Thoracic aorta (tissue), 2 donors: ENCODE measurements around the gene TJP3. TPM values are rescaled to one million over a fixed set of nuclear protein-coding genes. Genes with fewer than 3 reads are reported as not detected.

Experiments used
- ATAC-seq: fragments of 150-250 bp; one replicate; pipeline ENCODE4 v1.8.0; 2017; ENCODE audit warnings: low read depth; ENCODE audit not compliant: insufficient number of reproducible peaks, low FRiP score
- DNase-seq: peaks from one replicate; pipeline ENCODE4 v3.0.0-alpha.2; 2020; ENCODE audit warnings: low spot score
- H3K27ac ChIP-seq, 2 donors: fragments of 200-600 bp; sonication (generic); 1 replicate in 1 of 2; 2 replicates in 1 of 2; pipeline ENCODE4 v1.5.1; 2016; ENCODE audit warnings: mild to moderate bottlenecking in 2 of 2, moderate library complexity in 2 of 2
- H3K27me3 ChIP-seq: fragments of 200-600 bp; sonication (generic); replicated peaks from 2 replicates; pipeline ENCODE4 v1.6.0; 2016; ENCODE audit warnings: mild to moderate bottlenecking; ENCODE audit not compliant: insufficient read depth
- H3K36me3 ChIP-seq: fragments of 200-600 bp; sonication (generic); one replicate; pipeline ENCODE4 v1.5.1; 2016
- H3K4me1 ChIP-seq, 2 donors: fragments of 200-600 bp; sonication (generic); 1 replicate in 1 of 2; 2 replicates in 1 of 2; pipeline versions ENCODE4 v1.5.1 to v1.6.0; 2016; ENCODE audit warnings: low read depth in 2 of 2, mild to moderate bottlenecking in 1 of 2; ENCODE audit not compliant: control insufficient read depth in 1 of 2
- H3K4me3 ChIP-seq: fragments of 200-600 bp; sonication (generic); 2 replicates; pipeline ENCODE4 v1.5.1; 2016; ENCODE audit warnings: mild to moderate bottlenecking
- H3K9me3 ChIP-seq: fragments of 200-600 bp; sonication (generic); 2 replicates; pipeline ENCODE4 v1.5.1; 2016
- total RNA-seq, 2 donors: library from RNA; depleted of rRNA; stranded (reverse); fragments of >200 nt; gene quantifications; one replicate each; pipeline versions ENCODE4 v1.1.0 to v1.2.3, GENCODE V29; 2016
- TF ChIP-seq, protein P1 (sequence below): fragments of 200-600 bp; sonication (generic); IDR thresholded peaks from one replicate; pipeline ENCODE4 v1.5.1; 2019; ENCODE audit warnings: antibody characterized with exemption

The TJP3 gene
- total RNA-seq, 2 donors from 2014 or later: 0.41 to 2.1 TPM

DNA sequence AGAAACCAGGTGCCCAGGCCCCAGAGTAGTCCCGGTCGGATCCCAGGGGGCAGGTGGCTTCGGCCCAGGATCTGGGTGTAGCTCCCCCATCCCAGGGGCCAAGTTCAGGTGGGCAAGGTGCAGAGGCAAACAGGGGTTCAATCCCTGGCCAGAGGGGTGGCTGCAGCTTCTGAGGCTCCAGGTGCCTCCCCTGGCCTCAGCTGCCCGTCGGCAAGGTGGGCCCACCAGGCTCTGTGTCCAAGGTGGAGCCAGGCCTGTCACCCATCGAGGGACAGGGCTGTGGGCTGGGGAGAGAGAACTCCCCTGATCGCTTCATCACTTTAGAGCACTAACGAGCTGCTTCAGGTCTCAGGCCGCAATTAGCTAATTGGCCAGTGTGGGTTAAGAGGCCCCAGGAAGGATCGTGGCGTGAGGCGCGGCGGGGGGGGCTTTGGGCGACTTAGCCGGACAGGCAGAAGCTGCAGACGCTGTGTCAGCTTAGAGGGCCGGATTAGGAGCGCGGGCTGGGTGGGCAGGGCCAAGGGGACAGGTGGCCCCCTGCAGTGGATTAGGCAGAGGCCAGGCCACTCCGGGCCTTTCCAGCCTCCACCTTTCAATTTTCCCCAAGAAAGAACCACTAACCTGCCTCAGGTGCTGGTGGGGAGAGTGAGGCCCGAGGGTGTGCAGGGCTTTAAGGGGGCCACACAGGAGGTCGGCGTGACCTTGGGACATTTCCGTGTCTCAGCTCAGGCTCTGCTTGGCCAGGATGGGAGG, 66.6 kb downstream of the TJP3 start:
- DNase-seq: no peak
- no peak for ATAC-seq
- Histone ChIP-seq H3K4me1 (no peaks in the 10 kb centered on the region), H3K27ac (no peak overlapping the region), H3K4me3 (no peak overlapping the region), H3K36me3 (no peaks in the 10 kb centered on the region), H3K9me3 (no peaks in the 10 kb centered on the region), H3K27me3 (no peaks in the 10 kb centered on the region)
- TF ChIP-seq, protein P1, sequence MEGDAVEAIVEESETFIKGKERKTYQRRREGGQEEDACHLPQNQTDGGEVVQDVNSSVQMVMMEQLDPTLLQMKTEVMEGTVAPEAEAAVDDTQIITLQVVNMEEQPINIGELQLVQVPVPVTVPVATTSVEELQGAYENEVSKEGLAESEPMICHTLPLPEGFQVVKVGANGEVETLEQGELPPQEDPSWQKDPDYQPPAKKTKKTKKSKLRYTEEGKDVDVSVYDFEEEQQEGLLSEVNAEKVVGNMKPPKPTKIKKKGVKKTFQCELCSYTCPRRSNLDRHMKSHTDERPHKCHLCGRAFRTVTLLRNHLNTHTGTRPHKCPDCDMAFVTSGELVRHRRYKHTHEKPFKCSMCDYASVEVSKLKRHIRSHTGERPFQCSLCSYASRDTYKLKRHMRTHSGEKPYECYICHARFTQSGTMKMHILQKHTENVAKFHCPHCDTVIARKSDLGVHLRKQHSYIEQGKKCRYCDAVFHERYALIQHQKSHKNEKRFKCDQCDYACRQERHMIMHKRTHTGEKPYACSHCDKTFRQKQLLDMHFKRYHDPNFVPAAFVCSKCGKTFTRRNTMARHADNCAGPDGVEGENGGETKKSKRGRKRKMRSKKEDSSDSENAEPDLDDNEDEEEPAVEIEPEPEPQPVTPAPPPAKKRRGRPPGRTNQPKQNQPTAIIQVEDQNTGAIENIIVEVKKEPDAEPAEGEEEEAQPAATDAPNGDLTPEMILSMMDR: no peak

DNA sequence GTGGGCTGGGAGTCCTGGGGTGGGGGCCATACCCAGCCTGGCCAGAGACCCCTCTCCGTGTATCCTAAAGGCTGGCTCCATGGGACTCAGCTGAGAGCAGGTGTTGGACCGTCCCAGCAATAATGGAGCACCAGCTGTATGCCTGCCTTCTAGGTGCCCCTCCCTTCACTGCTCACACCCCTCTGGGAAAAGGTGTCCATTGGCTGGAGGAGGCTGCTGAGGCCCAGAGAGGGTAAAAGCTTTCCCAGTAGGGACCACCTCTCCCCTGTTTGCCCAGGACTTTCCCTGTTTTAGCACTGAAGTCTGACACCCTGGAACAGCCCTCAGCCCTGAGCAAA, 67.2 kb downstream of the TJP3 start:
- Histone ChIP-seq H3K4me1 (no peaks in the 10 kb centered on the region), H3K9me3 (no peaks in the 10 kb centered on the region), H3K4me3 (no peak overlapping the region), H3K27ac (no peak overlapping the region), H3K36me3 (no peaks in the 10 kb centered on the region), H3K27me3 (no peaks in the 10 kb centered on the region)
- ATAC-seq (no peak), DNase-seq (no peak)
- TF ChIP-seq, protein P1: no peak

DNA sequence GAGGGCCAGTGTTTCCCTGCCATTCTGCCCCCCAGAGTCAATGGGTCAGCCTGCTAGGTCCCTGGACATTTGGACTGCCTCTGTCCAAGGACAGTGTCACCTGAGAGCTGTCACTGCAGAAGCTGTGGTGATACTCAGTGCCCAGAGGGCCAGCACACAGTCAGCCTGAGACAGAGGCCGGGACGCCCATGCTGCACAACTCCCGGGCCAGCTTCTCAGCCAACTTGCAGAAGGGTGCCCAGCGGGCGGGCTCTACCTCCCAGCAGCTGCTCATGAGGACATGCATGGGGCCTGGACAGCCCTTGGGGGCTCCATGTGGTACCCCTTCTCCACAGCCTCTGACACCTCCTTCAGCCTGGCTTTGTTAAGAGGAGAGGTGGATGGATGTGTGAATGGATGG, 67.6 kb downstream of the TJP3 start:
- H3K9me3 ChIP-seq: no peaks in the 10 kb centered on the region
- TF ChIP-seq, protein P1: no peak
- no peak overlapping the region for H3K4me3 ChIP-seq
- ATAC-seq (no peak), DNase-seq (no peak)
- no peaks in the 10 kb centered on the region for H3K36me3 ChIP-seq
- H3K4me1 ChIP-seq: no peaks in the 10 kb centered on the region
- no peaks in the 10 kb centered on the region for H3K27me3 ChIP-seq
- H3K27ac ChIP-seq: no peak overlapping the region

- H3K4me1 ChIP-seq: no peaks in the 10 kb centered on the region
- TF ChIP-seq, protein P1: no peak
- no peak overlapping the region for H3K4me3 ChIP-seq
- H3K9me3 ChIP-seq: peaks cover 5% of the 10 kb centered on the region
- H3K36me3 ChIP-seq: no peaks in the 10 kb centered on the region
- H3K27ac ChIP-seq: no peak overlapping the region
- H3K27me3 ChIP-seq: no peaks in the 10 kb centered on the region
- no peak for DNase-seq
- ATAC-seq: no peak
These were observed 68.4 kb downstream of the TJP3 start for GRCh38 chr19:3776479-3777040.

DNA sequence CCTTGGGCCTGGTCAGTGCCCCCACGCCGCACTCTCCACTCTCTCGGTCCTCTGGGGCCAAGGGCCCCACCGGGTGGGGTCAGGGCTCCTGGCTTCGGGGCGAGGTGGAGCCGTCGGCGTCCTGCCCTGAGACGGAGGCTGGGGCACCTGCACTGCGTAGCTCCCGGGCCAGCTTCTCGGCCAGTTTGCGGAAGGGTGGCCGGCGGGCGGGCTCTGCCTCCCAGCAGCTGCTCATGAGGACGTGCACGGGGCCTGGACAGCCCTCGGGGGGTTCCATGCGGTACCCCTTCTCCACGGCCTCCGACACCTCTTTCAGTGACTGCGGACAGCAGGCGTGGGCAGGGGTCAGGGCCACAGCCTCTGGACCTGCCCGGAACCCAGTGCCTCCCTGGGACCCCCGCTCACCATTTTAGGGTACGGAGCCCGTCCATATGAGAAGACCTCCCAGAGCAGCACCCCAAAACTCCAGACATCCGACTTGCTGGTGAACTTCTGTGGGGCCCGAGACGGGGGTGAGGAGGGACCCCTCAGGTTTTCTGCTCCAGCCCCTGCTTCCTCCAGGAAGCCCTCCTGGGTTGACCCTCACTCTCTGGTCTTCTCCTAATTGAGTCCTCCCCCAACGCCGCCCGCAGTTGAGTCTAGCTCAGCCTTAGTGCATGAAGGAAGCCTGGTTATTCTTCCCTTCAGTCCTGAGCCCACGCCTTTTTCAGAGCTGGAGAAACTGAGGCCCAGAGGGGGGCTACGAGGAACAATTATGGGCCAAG, 70.1 kb downstream of the TJP3 start:
- TF ChIP-seq, protein P1: no peak
- no peak for ATAC-seq
- peaks cover 16% of the 10 kb centered on the region for H3K9me3 ChIP-seq
- no peaks in the 10 kb centered on the region for H3K36me3 ChIP-seq
- H3K27me3 ChIP-seq: no peaks in the 10 kb centered on the region
- H3K27ac ChIP-seq: no peak overlapping the region
- no peaks in the 10 kb centered on the region for H3K4me1 ChIP-seq
- no peak overlapping the region for H3K4me3 ChIP-seq
- no peak for DNase-seq
